Measurements from ENCODE around the gene YIF1A.

DNA sequence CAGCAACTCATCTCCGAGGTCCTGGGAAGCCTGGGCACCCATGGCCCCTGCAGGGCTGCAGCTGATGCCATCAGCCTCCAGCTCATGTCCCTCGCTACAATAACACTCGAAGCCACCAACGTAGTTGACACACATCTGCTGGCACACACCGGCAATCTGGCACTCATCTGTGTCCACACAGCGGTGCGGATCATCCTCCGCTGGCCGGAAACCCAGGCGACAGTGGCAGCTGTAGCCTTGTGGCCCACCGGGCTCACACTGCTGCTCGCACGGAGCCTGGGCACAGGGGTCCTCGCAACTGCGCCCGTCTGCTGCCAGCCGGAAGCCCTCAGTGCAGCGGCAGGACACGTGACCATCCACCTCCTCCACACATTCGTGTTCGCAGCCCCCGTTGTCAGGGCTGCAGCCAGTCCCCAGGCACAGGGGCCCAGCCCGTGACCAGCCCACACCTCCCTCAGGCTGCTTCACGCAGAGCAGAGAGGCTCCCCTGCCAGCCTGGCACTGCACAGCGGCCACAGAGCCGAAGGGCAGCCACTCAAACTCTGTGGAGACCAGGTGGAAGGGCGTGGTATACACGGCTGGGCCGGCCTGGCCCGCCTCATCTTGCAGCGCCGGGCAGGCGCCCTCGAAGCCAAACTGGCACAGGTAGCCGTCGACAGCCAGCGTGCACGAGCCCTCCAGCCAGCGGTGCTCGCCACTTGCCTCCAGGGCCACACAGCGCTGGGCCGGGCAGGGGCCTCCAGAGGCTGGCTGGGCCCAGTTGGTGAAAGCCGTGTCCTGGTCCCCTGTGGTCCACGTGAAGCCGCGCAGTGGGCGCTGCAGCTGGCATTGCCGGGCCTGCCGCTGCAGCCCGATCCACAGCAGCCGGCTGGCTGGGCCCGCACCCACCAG lies 27.2 kb upstream of the YIF1A start:
- TF ChIP-seq POLR2A (IDR thresholded peaks at IDR 0.05) (no peak), POLR2AphosphoS5 (IDR thresholded peaks at IDR 0.05) (no peak)
- TF ChIP-seq, protein P1, sequence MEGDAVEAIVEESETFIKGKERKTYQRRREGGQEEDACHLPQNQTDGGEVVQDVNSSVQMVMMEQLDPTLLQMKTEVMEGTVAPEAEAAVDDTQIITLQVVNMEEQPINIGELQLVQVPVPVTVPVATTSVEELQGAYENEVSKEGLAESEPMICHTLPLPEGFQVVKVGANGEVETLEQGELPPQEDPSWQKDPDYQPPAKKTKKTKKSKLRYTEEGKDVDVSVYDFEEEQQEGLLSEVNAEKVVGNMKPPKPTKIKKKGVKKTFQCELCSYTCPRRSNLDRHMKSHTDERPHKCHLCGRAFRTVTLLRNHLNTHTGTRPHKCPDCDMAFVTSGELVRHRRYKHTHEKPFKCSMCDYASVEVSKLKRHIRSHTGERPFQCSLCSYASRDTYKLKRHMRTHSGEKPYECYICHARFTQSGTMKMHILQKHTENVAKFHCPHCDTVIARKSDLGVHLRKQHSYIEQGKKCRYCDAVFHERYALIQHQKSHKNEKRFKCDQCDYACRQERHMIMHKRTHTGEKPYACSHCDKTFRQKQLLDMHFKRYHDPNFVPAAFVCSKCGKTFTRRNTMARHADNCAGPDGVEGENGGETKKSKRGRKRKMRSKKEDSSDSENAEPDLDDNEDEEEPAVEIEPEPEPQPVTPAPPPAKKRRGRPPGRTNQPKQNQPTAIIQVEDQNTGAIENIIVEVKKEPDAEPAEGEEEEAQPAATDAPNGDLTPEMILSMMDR (IDR thresholded peaks at IDR 0.05), result no peak

All from transverse colon (tissue), 4 donors.